DMS53 (cell line): ENCODE results near the gene MSL1.

ENCODE experiments used
- DNase-seq: peaks from one replicate; lab custom pipeline; 2025; lab: John Stamatoyannopoulos, UW

Gene MSL1

GRCh38 chr17:40091691-40092397, 29.9 kb upstream of the MSL1 start:
- DNase-seq = peak; percentile 37

- no peak for DNase-seq
Measured at GRCh38 chr17:40092581-40092980, 29.2 kb upstream of the MSL1 start.

GRCh38 chr17:40093005-40093579, 28.7 kb upstream of the MSL1 start:
- no peak for DNase-seq

GRCh38 chr17:40093580-40094201, 28.1 kb upstream of the MSL1 start:
- DNase-seq = no peak

GRCh38 chr17:40094874-40095273, 26.9 kb upstream of the MSL1 start:
- no peak for DNase-seq

GRCh38 chr17:40095351-40095943, 26.3 kb upstream of the MSL1 start:
- no peak for DNase-seq

GRCh38 chr17:40095944-40096791, 25.6 kb upstream of the MSL1 start:
- DNase-seq = no peak

GRCh38 chr17:40097087-40097486, 24.7 kb upstream of the MSL1 start:
- DNase-seq = no peak

GRCh38 chr17:40097931-40098845, 23.6 kb upstream of the MSL1 start:
- DNase-seq = peak; percentile 33

GRCh38 chr17:40098846-40099618, 22.7 kb upstream of the MSL1 start:
- peak; percentile 99 for DNase-seq

GRCh38 chr17:40099619-40100418, 22.0 kb upstream of the MSL1 start:
- DNase-seq = peak; percentile 50

- no peak for DNase-seq
Measured at GRCh38 chr17:40100419-40100668, 21.4 kb upstream of the MSL1 start, which contains the start of gene NR1D1. Gene NR1D1, minus strand, starts transcription at chr17:40100589. Its CDS starts 495 bp downstream, at chr17:40100094.

- peak; percentile 97 for DNase-seq
Measured at GRCh38 chr17:40100669-40101366, 21.0 kb upstream of the MSL1 start.

- DNase-seq = peak; percentile 20
Measured at GRCh38 chr17:40101367-40102210, 20.2 kb upstream of the MSL1 start.

- DNase-seq = no peak
Measured at GRCh38 chr17:40103071-40103661, 18.6 kb upstream of the MSL1 start.

GRCh38 chr17:40103688-40104087, 18.1 kb upstream of the MSL1 start:
- DNase-seq = no peak
